ENCODE data around the gene GZMM. TPM values are rescaled to one million over a fixed set of nuclear protein-coding genes. Genes with fewer than 3 reads are reported as not detected.
A peak's percentile ranks its signal among the peaks of the same experiment; 100 is the strongest.

GZMM gene
- total RNA-seq (0.22 TPM), polyA plus RNA-seq (ENCODE audit: insufficient read depth in 1 of 8, insufficient read length in 8 of 8, low replicate concordance in 1 of 8) (under 1 TPM in 7 of 8 donors, not detected in 1; 0.15 to 0.56 (median 0.26) TPM)
- long read RNA-seq, donor 1, result 0 reads
- long read RNA-seq, donor 2, result 0 reads
- long read RNA-seq, donor 3, result 0 reads
- long read RNA-seq, donor 4, result 0 reads
- long read RNA-seq, donor 5, partial matches to known transcripts, result 0 of 1 reads
- long read RNA-seq, donor 5, other reads (novel, unspliced or antisense), result 0 of 1 reads
- long read RNA-seq, donor 6, result 0 reads
- long read RNA-seq, donor 7, result 0 reads
- long read RNA-seq, donor 8, result 0 reads
- long read RNA-seq, donor 9, result 0 reads
- long read RNA-seq, donor 10, result 0 reads
- long read RNA-seq, donor 11, result 0 reads

DNA sequence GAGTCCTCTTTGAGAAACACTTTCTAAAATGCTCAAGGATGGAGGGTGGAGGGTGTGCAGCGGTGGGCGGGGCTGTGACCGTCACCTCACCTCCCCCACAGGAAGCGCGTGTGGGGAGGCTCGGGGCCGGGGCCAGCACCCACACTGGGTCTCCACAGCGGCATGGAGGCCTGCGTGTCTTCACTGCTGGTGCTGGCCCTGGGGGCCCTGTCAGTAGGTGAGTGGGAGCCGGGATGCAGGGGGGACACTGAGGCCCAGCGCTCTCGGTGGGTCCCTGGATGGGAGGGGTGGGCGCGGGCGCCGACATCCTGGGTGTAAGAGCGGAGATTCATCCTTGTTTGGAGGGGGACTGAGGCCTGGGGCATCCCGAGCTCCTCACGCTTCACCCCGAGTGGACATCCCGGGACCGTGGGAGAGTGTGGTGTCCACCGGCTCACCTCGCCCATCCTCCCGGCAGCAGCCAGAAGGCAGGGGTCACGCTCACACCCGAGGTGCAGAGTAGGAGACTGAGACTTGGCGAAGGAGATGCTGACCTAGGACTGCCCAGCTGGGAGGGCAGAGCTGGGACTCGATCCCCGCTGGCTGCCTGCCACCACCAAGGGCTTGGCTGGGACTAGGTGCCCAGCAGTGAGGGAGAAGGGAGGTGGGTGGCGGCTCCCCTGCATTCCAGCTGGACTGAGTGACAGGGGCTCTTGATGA is at the start of gene GZMM:
Gene GZMM (plus strand): TSS at position 144 of the 699 bp plus-strand sequence. CDS start 19 bp downstream, at position 163.
- peaks cover 28% of the 10 kb centered on the region for H3K36me3 ChIP-seq (ENCODE audit: control insufficient read depth, insufficient read depth, low read length)
- no peak within 1 kb of the TSS for H3K4me3 ChIP-seq (ENCODE audit: low read length)
- 62% methylated on average over 16 of the region's 31 CpGs for WGBS (ENCODE audit: insufficient coverage)
- H3K27me3 ChIP-seq (ENCODE audit: control insufficient read depth, insufficient read depth, low read length), result peaks cover 2% of the 10 kb centered on the region
- no peak within 1 kb of the TSS for H3K27ac ChIP-seq (ENCODE audit: low read length)
- DNase-seq, result no peak
- no peaks in the 10 kb centered on the region for H3K9me3 ChIP-seq (replicated peaks; ENCODE audit: control insufficient read depth, low read depth, low read length)
- no peaks in the 10 kb centered on the region for H3K4me1 ChIP-seq (ENCODE audit: control insufficient read depth, insufficient read depth, low read length)

DNA sequence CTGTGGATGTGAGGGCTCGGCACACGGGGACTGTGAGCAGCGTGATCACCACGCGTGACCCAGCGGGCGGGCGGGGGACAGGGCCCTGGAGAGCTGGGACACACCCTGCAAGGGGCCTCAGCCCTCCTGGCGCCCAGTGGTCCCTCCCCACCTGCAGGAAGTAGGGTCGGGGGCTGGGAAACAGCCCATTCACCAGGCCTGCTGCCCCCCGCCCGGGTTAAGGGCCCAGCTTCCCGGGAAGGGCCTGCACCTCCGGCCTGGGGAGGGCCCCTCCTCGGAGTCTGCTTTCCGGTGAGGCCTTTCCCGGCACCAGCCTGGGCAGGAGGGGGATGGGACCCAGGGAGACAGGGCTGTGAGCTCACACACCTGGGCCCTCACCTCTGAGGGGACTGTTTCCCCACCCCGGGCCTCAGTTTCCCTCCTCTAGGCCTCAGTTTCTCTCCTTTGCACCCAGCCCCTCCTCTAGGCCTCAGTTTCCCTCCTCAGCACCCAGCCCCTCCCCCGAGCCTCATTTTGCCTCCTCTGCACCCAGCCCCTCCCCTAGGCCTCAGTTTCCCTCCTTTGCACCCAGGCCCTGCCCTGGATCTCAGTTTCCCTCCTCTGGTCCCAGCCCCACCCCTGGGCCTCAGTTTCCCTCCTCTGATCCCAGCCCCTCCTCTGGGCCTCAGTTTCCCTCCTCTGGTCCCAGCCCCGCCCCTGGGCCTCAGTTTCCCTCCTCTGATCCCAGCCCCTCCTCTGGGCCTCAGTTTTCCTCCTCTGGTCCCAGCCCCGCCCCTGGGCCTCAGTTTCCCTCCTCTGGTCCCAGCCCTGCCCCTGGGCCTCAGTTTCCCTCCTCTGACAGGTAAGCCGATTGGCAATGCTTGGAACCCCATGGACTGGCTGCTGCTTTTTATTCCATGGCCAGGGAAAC is 49.4 kb upstream of the GZMM start:
- H3K9me3 ChIP-seq (replicated peaks; ENCODE audit: control insufficient read depth, low read depth, low read length), result no peaks in the 10 kb centered on the region

DNA sequence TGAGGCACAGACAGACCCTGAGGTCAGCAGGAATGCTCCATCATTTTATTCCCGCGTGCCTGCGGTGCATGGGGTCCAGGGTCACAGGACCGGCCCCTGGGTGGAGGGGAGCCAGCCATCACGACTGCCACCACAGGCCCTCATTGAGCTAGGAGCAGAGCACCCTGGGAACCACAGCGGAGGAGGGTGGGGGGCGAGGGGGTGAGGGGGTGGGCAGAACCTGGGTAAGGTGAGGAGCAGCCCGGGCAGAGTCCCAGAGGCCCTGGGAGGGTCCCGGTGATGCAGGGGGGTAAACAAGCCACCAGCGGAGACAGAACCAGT is 48.8 kb upstream of the GZMM start:
- Histone ChIP-seq H3K4me3 (ENCODE audit: low read length) (no peak overlapping the region), H3K4me1 (ENCODE audit: control insufficient read depth, insufficient read depth, low read length) (peaks cover 32% of the 10 kb centered on the region), H3K9me3 (replicated peaks; ENCODE audit: control insufficient read depth, low read depth, low read length) (no peaks in the 10 kb centered on the region), H3K27me3 (ENCODE audit: control insufficient read depth, insufficient read depth, low read length) (peaks cover 41% of the 10 kb centered on the region), H3K36me3 (ENCODE audit: control insufficient read depth, insufficient read depth, low read length) (no peaks in the 10 kb centered on the region), H3K27ac (ENCODE audit: low read length) (peak overlapping the region; percentile 75)
- DNase-seq, result peak; percentile 16
- 35% methylated on average over 5 of the region's 10 CpGs for WGBS (ENCODE audit: insufficient coverage)

More for the DNA sequence above, 49.4 kb upstream of the GZMM start:
- peak; percentile 41 for DNase-seq
- 45% methylated on average over 13 of the region's 22 CpGs for WGBS (ENCODE audit: insufficient coverage)
- Histone ChIP-seq H3K27ac (ENCODE audit: low read length) (peak overlapping the region; percentile 82), H3K36me3 (ENCODE audit: control insufficient read depth, insufficient read depth, low read length) (no peaks in the 10 kb centered on the region), H3K4me3 (ENCODE audit: low read length) (no peak overlapping the region), H3K27me3 (ENCODE audit: control insufficient read depth, insufficient read depth, low read length) (peaks cover 35% of the 10 kb centered on the region), H3K4me1 (ENCODE audit: control insufficient read depth, insufficient read depth, low read length) (peaks cover 36% of the 10 kb centered on the region)

DNA sequence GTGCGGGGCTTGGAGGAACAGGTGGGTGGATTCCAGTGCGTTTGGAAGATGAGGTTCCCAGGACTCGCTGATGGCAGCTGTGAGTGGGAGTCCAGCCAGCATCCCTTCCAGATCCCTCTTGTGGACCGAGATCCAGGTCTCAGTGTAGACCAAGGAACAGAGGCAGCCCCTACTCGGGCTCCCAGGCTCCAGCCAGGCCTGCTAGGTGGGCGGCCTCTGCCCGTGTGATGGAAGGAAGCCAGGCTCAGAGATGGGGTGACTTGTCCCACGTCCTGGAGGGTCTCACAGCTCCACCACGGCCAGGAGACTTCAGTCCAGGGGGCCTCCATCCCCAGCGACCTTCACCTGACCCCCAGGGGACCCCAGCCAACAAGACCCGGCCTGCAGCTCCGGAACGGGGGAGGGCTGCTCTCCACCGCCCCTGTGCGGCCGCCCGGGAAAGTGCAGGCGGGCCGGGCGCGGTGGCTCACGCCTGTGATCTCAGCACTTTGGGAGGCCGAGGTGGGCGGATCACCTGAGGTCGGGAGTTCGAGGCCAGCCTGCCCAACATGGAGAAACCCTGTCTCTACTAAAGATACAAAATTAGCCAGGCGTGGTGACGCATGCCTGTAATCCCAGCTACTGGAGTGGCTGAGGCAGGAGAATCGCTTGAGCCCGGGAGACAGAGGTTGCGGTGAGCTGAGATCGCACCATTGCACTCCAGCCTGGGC is 48.3 kb upstream of the GZMM start:
- WGBS (ENCODE audit: insufficient coverage), result 11% methylated on average over 28 of the region's 32 CpGs
- H3K4me3 ChIP-seq (ENCODE audit: low read length), result no peak overlapping the region
- peak; percentile 77 for DNase-seq
- no peaks in the 10 kb centered on the region for H3K9me3 ChIP-seq (replicated peaks; ENCODE audit: control insufficient read depth, low read depth, low read length)
- peaks cover 45% of the 10 kb centered on the region for H3K27me3 ChIP-seq (ENCODE audit: control insufficient read depth, insufficient read depth, low read length)
- H3K4me1 ChIP-seq (ENCODE audit: control insufficient read depth, insufficient read depth, low read length), result peaks cover 32% of the 10 kb centered on the region
- peak overlapping the region; percentile 42 for H3K27ac ChIP-seq (ENCODE audit: low read length)
- H3K36me3 ChIP-seq (ENCODE audit: control insufficient read depth, insufficient read depth, low read length), result no peaks in the 10 kb centered on the region

DNA sequence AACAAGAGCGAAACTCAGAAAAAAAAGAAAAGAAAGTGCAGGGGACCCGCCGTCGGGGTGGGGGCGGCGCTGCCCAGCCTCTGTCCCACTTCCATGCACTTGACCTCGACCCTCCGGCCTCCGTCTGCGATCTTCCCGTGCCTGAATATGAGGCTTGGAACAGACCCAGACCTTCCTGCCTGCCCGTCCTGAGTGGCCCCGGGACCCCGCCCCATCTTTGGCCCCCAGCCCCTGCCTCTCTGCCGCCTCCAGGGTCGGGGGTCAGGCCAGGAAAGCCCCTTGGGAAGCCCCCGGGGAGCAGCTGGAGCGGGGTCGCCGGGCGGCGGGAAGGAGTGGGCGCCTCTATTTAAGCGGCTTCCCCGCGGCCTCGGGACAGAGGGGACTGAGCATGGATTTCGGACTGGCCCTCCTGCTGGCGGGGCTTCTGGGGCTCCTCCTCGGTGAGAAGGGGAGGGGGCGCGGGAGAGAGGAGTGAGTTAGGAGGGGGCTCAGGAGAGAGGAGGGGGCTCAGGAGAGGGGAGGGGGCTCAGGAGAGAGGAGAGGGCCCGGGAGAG is 47.7 kb upstream of the GZMM start, which contains the start of gene MADCAM1:
Gene MADCAM1 (plus strand): TSS at position 375 of the 554 bp plus-strand sequence. CDS start 14 bp downstream, at position 389.
- Histone ChIP-seq H3K4me3 (ENCODE audit: low read length) (no peak within 1 kb of the TSS), H3K4me1 (ENCODE audit: control insufficient read depth, insufficient read depth, low read length) (peaks cover 31% of the 10 kb centered on the region), H3K36me3 (ENCODE audit: control insufficient read depth, insufficient read depth, low read length) (no peaks in the 10 kb centered on the region), H3K27me3 (ENCODE audit: control insufficient read depth, insufficient read depth, low read length) (peaks cover 45% of the 10 kb centered on the region), H3K27ac (ENCODE audit: low read length) (peak within 1 kb of the TSS; percentile 42), H3K9me3 (replicated peaks; ENCODE audit: control insufficient read depth, low read depth, low read length) (no peaks in the 10 kb centered on the region)
- DNase-seq, result peak; percentile 14
- WGBS (ENCODE audit: insufficient coverage), result 8% methylated on average over 25 of the region's 33 CpGs

DNA sequence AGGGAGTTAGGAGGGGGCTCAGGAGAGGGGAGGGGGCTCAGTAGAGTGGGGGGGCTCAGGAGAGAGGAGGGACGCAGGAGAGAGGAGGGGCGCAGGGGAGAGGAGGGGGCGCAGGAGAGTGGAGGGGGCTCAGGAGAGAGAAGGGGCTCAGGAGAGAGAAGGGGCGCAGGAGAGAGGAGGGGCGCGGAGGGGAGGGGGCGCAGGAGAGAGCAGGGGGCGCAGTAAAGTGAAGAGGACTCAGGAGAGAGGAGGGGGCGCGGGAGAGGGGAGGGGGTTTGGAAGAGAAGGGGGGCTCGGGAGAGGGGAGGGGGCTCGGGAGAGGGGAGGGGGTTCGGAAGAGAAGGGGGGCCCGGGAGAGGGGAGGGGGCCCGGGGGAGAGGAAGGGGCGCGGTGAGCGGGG is 46.9 kb upstream of the GZMM start:
- H3K4me1 ChIP-seq (ENCODE audit: control insufficient read depth, insufficient read depth, low read length), result peaks cover 29% of the 10 kb centered on the region
- no peak for DNase-seq
- 3% methylated on average over 7 of the region's 18 CpGs for WGBS (ENCODE audit: insufficient coverage)
- H3K9me3 ChIP-seq (replicated peaks; ENCODE audit: control insufficient read depth, low read depth, low read length), result no peaks in the 10 kb centered on the region
- H3K27me3 ChIP-seq (ENCODE audit: control insufficient read depth, insufficient read depth, low read length), result peaks cover 45% of the 10 kb centered on the region
- no peak overlapping the region for H3K27ac ChIP-seq (ENCODE audit: low read length)
- H3K36me3 ChIP-seq (ENCODE audit: control insufficient read depth, insufficient read depth, low read length), result no peaks in the 10 kb centered on the region
- no peak overlapping the region for H3K4me3 ChIP-seq (ENCODE audit: low read length)

DNA sequence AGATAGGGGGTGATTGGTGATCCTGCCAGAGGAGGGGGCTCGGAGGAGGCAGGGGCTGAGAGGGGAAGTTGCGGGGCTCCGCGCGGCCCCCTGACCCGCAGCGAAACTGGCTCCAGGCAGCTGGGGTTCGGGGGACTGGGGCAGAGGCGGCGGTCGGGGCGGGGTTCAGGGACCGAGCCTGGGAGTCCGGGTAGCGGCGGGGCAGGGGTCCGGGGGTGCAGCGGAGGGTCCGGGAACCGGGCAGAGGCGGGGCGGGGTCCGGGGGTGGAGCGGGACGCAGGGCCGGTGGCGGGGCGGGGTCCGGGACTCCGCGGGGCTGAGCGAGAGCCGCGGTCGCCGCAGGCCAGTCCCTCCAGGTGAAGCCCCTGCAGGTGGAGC is 46.4 kb upstream of the GZMM start:
- peaks cover 45% of the 10 kb centered on the region for H3K27me3 ChIP-seq (ENCODE audit: control insufficient read depth, insufficient read depth, low read length)
- no peak for DNase-seq
- H3K27ac ChIP-seq (ENCODE audit: low read length), result no peak overlapping the region
- H3K4me3 ChIP-seq (ENCODE audit: low read length), result no peak overlapping the region
- 1% methylated on average over 30 of the region's 36 CpGs for WGBS (ENCODE audit: insufficient coverage)
- H3K4me1 ChIP-seq (ENCODE audit: control insufficient read depth, insufficient read depth, low read length), result peaks cover 29% of the 10 kb centered on the region
- H3K9me3 ChIP-seq (replicated peaks; ENCODE audit: control insufficient read depth, low read depth, low read length), result no peaks in the 10 kb centered on the region
- no peaks in the 10 kb centered on the region for H3K36me3 ChIP-seq (ENCODE audit: control insufficient read depth, insufficient read depth, low read length)

DNA sequence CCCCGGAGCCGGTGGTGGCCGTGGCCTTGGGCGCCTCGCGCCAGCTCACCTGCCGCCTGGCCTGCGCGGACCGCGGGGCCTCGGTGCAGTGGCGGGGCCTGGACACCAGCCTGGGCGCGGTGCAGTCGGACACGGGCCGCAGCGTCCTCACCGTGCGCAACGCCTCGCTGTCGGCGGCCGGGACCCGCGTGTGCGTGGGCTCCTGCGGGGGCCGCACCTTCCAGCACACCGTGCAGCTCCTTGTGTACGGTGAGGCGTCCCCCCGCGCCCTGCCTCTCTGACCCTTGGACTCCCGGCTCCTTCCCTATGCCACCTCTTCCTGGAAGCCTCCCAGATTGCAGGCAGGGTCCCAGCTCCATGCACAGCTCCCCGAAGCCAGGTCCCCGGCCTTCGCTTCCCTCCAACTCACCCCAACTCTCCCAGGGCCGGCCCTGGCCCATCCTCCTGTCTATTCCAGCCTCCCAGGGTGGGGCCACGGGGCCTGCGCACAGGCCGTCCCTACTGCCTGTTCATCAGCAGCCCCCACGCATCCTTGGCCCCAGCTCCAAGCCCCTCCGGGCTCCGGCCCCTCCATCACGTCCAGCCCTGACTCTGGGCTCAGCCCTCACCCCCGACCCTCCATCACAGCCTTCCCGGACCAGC is 45.9 kb upstream of the GZMM start:
- H3K27ac ChIP-seq (ENCODE audit: low read length), result no peak overlapping the region
- peaks cover 45% of the 10 kb centered on the region for H3K27me3 ChIP-seq (ENCODE audit: control insufficient read depth, insufficient read depth, low read length)
- WGBS (ENCODE audit: insufficient coverage), result 4% methylated on average over 50 of the region's 50 CpGs
- no peaks in the 10 kb centered on the region for H3K36me3 ChIP-seq (ENCODE audit: control insufficient read depth, insufficient read depth, low read length)
- DNase-seq, result peak; percentile 7
- H3K9me3 ChIP-seq (replicated peaks; ENCODE audit: control insufficient read depth, low read depth, low read length), result no peaks in the 10 kb centered on the region
- peaks cover 29% of the 10 kb centered on the region for H3K4me1 ChIP-seq (ENCODE audit: control insufficient read depth, insufficient read depth, low read length)
- no peak overlapping the region for H3K4me3 ChIP-seq (ENCODE audit: low read length)

DNA sequence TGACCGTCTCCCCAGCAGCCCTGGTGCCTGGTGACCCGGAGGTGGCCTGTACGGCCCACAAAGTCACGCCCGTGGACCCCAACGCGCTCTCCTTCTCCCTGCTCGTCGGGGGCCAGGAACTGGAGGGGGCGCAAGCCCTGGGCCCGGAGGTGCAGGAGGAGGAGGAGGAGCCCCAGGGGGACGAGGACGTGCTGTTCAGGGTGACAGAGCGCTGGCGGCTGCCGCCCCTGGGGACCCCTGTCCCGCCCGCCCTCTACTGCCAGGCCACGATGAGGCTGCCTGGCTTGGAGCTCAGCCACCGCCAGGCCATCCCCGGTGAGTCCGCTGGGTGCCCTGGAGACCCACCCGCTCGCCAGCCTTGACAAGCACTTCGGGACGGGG is 45.4 kb upstream of the GZMM start:
- Histone ChIP-seq H3K4me3 (ENCODE audit: low read length) (no peak overlapping the region), H3K9me3 (replicated peaks; ENCODE audit: control insufficient read depth, low read depth, low read length) (no peaks in the 10 kb centered on the region), H3K27me3 (ENCODE audit: control insufficient read depth, insufficient read depth, low read length) (peaks cover 45% of the 10 kb centered on the region), H3K4me1 (ENCODE audit: control insufficient read depth, insufficient read depth, low read length) (peaks cover 29% of the 10 kb centered on the region), H3K36me3 (ENCODE audit: control insufficient read depth, insufficient read depth, low read length) (no peaks in the 10 kb centered on the region), H3K27ac (ENCODE audit: low read length) (no peak overlapping the region)
- peak; percentile 6 for DNase-seq
- WGBS (ENCODE audit: insufficient coverage), result 16% methylated on average over 11 of the region's 26 CpGs
